ENCODE results near the gene ARL11.

ARL11 gene

GRCh38 chr13:49646688-49647087, 18.4 kb downstream of the ARL11 start:
- no peak for DNase-seq

- no peak for DNase-seq
These were observed 21.1 kb downstream of the ARL11 start for GRCh38 chr13:49649244-49649962.

GRCh38 chr13:49649963-49650312, 21.6 kb downstream of the ARL11 start:
- no peak for DNase-seq

- no peak for DNase-seq
These were observed 23.5 kb downstream of the ARL11 start for GRCh38 chr13:49651570-49652354.

GRCh38 chr13:49652355-49653305, 24.3 kb downstream of the ARL11 start:
- DNase-seq = peak in 7 of 51 donors; percentile 2 to 24 (median 6)

- DNase-seq = no peak
These were observed 25.2 kb downstream of the ARL11 start for GRCh38 chr13:49653478-49653877.

GRCh38 chr13:49654011-49654410, 25.7 kb downstream of the ARL11 start:
- DNase-seq = no peak

GRCh38 chr13:49655906-49656305, 27.6 kb downstream of the ARL11 start:
- no peak for DNase-seq

- DNase-seq = peak in 6 of 51 donors; percentile 3 to 35 (median 19)
These were observed 28.9 kb downstream of the ARL11 start for GRCh38 chr13:49657241-49657641.

- DNase-seq = no peak
These were observed 36.3 kb downstream of the ARL11 start for GRCh38 chr13:49664606-49665005.

GRCh38 chr13:49667773-49668172, 39.5 kb downstream of the ARL11 start:
- no peak for DNase-seq

GRCh38 chr13:49669735-49670309, 41.5 kb downstream of the ARL11 start:
- DNase-seq = peak in 37 of 51 donors; percentile 2 to 69 (median 36)

- no peak for DNase-seq
These were observed 42.5 kb downstream of the ARL11 start for GRCh38 chr13:49670828-49671227.

GRCh38 chr13:49676581-49677298, 48.4 kb downstream of the ARL11 start:
- no peak for DNase-seq

GRCh38 chr13:49678191-49678914, 50.0 kb downstream of the ARL11 start:
- DNase-seq = no peak

GRCh38 chr13:49679246-49679645, 50.9 kb downstream of the ARL11 start:
- peak in 1 of 51 donors; percentile 12 for DNase-seq

- no peak for DNase-seq
These were observed 53.6 kb downstream of the ARL11 start for GRCh38 chr13:49681842-49682435.
